Measurements from ENCODE around the gene FOXJ3. TPM values are rescaled to one million over a fixed set of nuclear protein-coding genes. Genes with fewer than 3 reads are reported as not detected.

The FOXJ3 gene
- total and polyA plus RNA-seq, 9 donors, result 18.7 to 59.0 (median 49.4) TPM

- intact Hi-C loops (cut with DNase I), result no loop called here
- 95 to 96% (median 96%) methylated on average over 3 of the region's 3 CpGs for WGBS, 3 donors
- H3K36me3 ChIP-seq, result no peaks in the 10 kb centered on the region
These were observed 139.2 kb downstream of the FOXJ3 start for GRCh38 chr1:42195841-42196240.

GRCh38 chr1:42192106-42192505 is 142.9 kb downstream of the FOXJ3 start:
- TF ChIP-seq EP300 (IDR thresholded peaks at IDR 0.05) (no peak), CTCF (IDR thresholded peaks at IDR 0.05) (no peak), POLR2A (IDR thresholded peaks at IDR 0.05) (no peak)
- Histone ChIP-seq H3K9me3 (no peaks in the 10 kb centered on the region), H3K4me1 (ENCODE audit: insufficient read depth) (no peaks in the 10 kb centered on the region), H3K27me3 (no peaks in the 10 kb centered on the region), H3K36me3 (no peaks in the 10 kb centered on the region), H3K4me3 (no peak overlapping the region), H3K27ac (no peak overlapping the region)
- no peak for DNase-seq
- intact Hi-C loops (cut with DNase I), result no loop called here
- 81 to 87% (median 83%) methylated on average over 4 of the region's 4 CpGs for WGBS, 3 donors

More at GRCh38 chr1:42195841-42196240, 139.2 kb downstream of the FOXJ3 start:
- no peaks in the 10 kb centered on the region for H3K9me3 ChIP-seq
- TF ChIP-seq POLR2A (IDR thresholded peaks at IDR 0.05) (no peak), CTCF (IDR thresholded peaks at IDR 0.05) (no peak), EP300 (IDR thresholded peaks at IDR 0.05) (no peak)
- no peaks in the 10 kb centered on the region for H3K27me3 ChIP-seq
- DNase-seq, result no peak
- no peaks in the 10 kb centered on the region for H3K4me1 ChIP-seq (ENCODE audit: insufficient read depth)
- H3K27ac ChIP-seq, result no peak overlapping the region
- H3K4me3 ChIP-seq, result no peak overlapping the region

- TF ChIP-seq CTCF (IDR thresholded peaks at IDR 0.05) (no peak), POLR2A (IDR thresholded peaks at IDR 0.05) (no peak), EP300 (IDR thresholded peaks at IDR 0.05) (no peak)
These were observed 143.7 kb downstream of the FOXJ3 start for GRCh38 chr1:42191319-42191718.

GRCh38 chr1:42189931-42190853 is 144.8 kb downstream of the FOXJ3 start:
- Histone ChIP-seq H3K27me3 (no peaks in the 10 kb centered on the region), H3K4me1 (ENCODE audit: insufficient read depth) (no peaks in the 10 kb centered on the region), H3K4me3 (no peak overlapping the region), H3K27ac (no peak overlapping the region), H3K36me3 (no peaks in the 10 kb centered on the region), H3K9me3 (no peaks in the 10 kb centered on the region)
- no peak for DNase-seq
- intact Hi-C loops (cut with DNase I), result no loop called here
- TF ChIP-seq CTCF (IDR thresholded peaks at IDR 0.05) (no peak), POLR2A (IDR thresholded peaks at IDR 0.05) (no peak)
- WGBS, 3 donors, result 83 to 91% (median 87%) methylated on average over 6 of the region's 6 CpGs

More at GRCh38 chr1:42191319-42191718, 143.7 kb downstream of the FOXJ3 start:
- H3K4me1 ChIP-seq (ENCODE audit: insufficient read depth), result no peaks in the 10 kb centered on the region
- no peak overlapping the region for H3K4me3 ChIP-seq
- no peak for DNase-seq
- intact Hi-C loops (cut with DNase I), result no loop called here
- no peaks in the 10 kb centered on the region for H3K9me3 ChIP-seq
- no peaks in the 10 kb centered on the region for H3K27me3 ChIP-seq
- no peak overlapping the region for H3K27ac ChIP-seq
- 93 to 96% (median 94%) methylated on average over 8 of the region's 8 CpGs for WGBS, 3 donors
- no peaks in the 10 kb centered on the region for H3K36me3 ChIP-seq
